HG03103 (cell line): Measurements from ENCODE around the gene ITGB2.
A peak's percentile ranks its signal among the peaks of the same experiment; 100 is the strongest.
"Not testable (repeated sequence)": the region's sequence is repeated elsewhere in the genome, so short reads cannot be mapped to it uniquely, and the experiment has no call there.

Source experiments
- ATAC-seq: cut with Tn5 transposase; IDR thresholded peaks from one replicate; pipeline ENCODE4 v1.9.1; 2021; ENCODE audit warnings: low read depth; ENCODE audit not compliant: unreplicated experiment

The ITGB2 gene

GRCh38 chr21:44927587-44928461 lies 7.1 kb upstream of the ITGB2 start:
- peak; percentile 34 for ATAC-seq

- no peak for ATAC-seq
Measured at GRCh38 chr21:44927259-44927586, 6.5 kb upstream of the ITGB2 start.

- ATAC-seq = no peak
Measured at GRCh38 chr21:44926331-44927101, 5.8 kb upstream of the ITGB2 start.

- no peak for ATAC-seq
Measured at GRCh38 chr21:44925378-44925755, 4.7 kb upstream of the ITGB2 start.

- no peak for ATAC-seq
Measured at GRCh38 chr21:44924606-44925377, 4.1 kb upstream of the ITGB2 start.

DNA sequence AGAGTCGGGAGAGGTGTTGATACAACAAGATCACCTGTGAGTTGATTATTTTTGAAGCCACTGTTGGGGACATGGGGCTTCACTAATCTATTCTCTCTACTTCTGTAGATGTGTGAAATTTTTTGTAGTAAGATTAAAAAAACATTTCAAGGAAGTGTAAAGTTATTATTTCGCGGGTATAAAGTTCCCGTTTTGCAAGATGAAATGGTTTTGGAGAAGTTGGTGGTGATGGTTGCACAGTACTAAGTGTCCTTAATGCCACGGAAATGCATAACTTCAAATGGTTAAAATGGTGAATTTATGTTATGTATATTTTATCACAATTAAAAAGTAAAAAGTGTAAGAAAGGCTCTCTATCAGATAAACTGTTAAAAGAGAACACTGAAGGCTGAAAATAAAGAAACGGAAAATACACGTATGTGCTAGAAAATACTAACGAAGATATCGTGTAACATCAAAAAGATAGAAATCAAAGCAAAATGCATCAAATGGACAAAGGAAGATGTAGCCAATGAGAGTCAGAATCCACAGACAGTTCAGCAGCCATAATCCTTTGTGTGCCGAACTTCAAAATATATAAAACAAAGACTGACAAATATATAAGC lies 2.9 kb upstream of the ITGB2 start:
- ATAC-seq = no peak

DNA sequence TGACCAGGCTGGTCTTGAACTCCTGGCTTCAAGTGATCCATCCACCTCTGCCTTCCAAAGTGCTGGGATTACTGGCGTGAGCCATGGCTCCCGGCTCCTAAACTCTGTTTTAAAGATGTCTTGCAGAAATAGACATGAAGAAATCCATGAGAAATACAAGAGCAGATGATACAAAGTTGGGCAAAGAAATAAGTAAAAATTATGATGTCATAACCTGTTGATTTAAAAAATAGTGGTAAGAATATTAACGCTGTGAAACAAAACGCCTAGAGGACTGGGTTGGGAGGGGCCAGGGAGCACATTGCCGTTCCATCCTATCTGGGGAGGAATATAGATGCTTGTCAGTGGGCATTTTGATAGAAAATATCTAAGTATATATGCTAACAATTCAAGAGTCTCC lies 1.2 kb upstream of the ITGB2 start:
- ATAC-seq = no peak

- peak; percentile 13 for ATAC-seq
Measured at GRCh38 chr21:44919913-44920693, 596 bp downstream of the ITGB2 start.

DNA sequence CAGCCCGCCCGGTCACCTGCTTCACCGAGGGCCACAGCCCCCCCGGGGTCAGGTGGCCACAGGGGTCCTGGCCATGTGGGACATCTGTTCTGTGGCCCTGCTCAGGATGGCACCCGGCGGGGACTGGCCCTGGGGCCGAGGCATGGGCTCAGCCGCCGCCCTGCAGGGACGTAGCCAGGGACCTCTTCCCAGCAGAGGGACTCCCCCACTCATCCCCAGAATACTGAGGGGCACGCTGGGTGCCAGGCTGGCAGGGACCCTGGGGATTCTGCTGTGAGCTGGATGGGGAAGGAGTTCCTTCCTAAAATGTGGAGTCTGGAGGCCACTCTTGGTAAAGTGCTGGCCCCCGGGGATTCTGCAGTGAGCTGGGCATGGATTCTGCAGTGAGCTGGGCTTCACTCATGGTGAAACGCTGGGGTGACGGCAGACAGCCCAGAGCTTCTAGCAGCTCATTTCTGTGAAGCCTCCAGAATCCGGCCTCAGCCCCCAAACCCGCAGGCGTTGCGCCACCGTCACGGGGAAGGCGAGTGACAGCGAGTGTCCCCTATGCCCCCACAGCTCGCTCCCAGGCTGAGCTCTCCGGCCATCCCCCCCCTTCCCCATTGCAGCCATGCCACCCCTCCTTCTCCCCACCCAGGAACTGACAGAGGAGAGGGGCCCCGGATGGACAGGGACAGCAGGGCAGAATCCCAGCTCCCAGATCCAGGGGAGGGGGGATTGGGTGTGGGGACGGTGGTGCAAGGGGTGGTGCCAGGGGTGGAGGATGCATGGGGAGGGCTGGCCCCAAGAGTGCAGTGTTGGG lies 1.4 kb downstream of the ITGB2 start:
- ATAC-seq = no peak

- ATAC-seq = no peak
Measured at GRCh38 chr21:44918581-44919033, 2.1 kb downstream of the ITGB2 start.

DNA sequence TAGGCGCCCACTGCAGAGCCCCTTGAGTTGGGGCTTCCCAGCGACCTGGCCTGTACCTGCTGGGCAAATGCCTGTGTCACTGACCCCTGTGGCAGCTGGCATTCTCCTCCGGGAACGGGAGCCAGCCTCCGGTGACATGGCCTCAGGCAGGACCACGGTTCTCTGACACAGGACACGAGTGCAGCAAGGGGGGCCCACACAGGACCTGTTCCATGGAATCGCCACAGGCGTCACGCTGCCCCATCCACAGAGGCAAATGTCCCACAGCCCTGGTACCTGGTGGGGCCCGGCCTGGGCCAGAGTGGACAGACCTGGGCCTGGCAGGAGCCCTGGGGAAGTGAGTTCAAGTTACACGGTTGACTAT lies 2.6 kb downstream of the ITGB2 start:
- no peak for ATAC-seq

DNA sequence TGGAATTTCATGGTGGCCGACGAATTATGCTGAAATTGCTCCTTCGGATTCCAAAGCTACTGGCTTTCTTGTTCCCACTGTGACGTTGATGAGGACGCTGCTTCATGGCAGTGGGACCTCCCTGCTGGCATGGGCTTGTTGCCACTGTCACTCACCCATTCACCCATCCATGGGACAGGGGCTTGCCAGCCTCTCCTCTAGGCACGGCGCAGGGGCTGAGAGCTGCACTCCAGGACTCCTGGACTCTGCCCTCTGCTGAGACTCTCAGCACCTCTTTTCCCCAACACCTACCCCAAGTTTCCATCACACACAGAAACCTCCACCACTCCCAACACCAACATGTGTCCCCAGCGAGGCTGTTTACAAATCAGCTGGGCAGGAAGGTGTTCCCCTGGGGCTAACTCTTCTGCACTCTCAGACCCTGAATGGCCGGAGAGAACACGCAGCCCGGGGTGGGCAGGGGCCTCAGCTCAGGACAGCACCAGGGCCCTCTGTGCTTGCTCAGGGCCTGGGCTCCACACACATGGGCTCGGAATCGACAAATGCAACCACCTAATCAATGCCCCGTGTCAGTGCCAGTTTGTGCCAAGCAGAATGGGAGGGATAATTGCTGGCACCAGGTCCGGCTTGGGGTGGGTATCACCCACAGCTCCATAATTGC lies 3.1 kb downstream of the ITGB2 start:
- ATAC-seq = no peak

DNA sequence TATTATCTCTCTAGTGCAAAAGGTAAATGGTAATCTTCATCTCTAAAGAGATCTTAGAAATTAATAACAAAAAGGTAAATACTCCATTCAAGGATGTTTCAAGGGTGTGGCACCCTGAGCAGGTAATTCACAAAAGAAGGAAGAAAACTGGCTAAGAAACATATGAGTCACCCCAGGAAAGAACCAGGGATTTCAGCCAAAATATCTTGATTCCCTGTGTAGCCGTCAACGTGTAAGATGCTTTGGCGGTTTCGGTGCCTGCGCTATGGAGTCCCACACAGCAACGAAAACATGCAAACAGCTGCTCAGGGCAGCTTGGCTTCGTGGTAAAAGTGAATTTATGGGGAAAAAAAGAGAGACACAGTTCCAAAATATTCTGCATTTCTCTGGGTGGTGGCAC lies 3.7 kb downstream of the ITGB2 start:
- ATAC-seq = no peak

DNA sequence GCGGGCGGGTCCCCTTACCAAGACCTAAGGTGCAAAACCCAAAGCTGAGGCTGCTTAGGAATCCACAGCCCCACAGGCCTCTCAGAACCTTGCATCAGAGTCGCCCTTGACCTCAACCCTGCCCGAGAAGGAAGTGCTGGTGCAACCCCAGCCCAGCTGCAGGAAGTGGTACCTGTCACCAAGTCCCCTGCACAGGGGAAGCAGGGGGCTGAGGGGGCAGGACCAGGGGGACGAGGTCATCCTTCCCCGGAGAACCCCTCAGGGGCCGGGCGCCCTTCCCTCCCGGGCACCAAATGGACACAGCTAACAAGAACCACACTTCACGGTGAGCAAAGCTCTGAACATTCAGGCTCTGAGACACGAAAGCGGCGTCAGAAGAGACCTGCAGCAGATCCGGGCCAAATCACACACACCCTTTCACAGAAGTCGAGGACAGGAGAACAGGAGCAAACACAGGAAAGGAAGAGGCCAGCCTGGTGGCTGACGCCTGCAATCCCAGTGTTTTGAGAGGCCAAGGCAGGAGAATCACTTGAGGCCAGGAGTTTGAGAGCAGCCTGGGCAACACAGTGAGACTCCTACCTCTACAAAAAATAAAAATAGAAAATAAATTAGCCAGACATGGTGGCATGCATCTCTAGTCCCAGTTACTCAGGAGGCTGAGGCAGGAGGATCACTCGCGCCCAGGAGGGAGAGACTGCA lies 6.4 kb downstream of the ITGB2 start:
- ATAC-seq = peak; percentile 59

- no peak for ATAC-seq
Measured at GRCh38 chr21:44913425-44914175, 7.1 kb downstream of the ITGB2 start.

GRCh38 chr21:44912506-44913412 lies 7.9 kb downstream of the ITGB2 start:
- ATAC-seq = not testable (repeated sequence)

- no peak for ATAC-seq
Measured at GRCh38 chr21:44912158-44912473, 8.6 kb downstream of the ITGB2 start.
